OCI-LY7 (cell line): ENCODE results near the gene CDC37L1. TPM values are rescaled to one million over a fixed set of nuclear protein-coding genes. Genes with fewer than 3 reads are reported as not detected.

Experiments used
- BruUV-seq: library from RNA; stranded (reverse); fragments of 400-500 nt; replicated peaks from 2 replicates; lab custom pipeline; 2021; lab: Mats Ljungman, UMichigan
- CTCF ChIA-PET: fragments of 300-600 bp; sonication (Branson Sonifier 250); formaldehyde crosslinking; loops from one replicate; lab custom pipeline; 2022; ENCODE audit warnings: antibody characterized with exemption; ENCODE audit not compliant: unreplicated experiment; lab: Charles Lee
- POLR2A ChIA-PET: fragments of 300-600 bp; sonication (Branson Sonifier 250); formaldehyde crosslinking; loops from one replicate; lab custom pipeline; 2022; ENCODE audit warnings: antibody characterized with exemption; lab: Charles Lee
- DNase-seq: peaks from one replicate; pipeline ENCODE4 v3.0.0-alpha.2; 2015; ENCODE audit warnings: low spot score
- H2AFZ ChIP-seq: fragments of 200-600 bp; sonication (generic), shearing (Covaris generic); 2 replicates; pipeline ENCODE4 v1.6.1; 2014; ENCODE audit warnings: mild to moderate bottlenecking, antibody characterized with exemption, low read length, moderate library complexity
- H3K27ac ChIP-seq: fragments of 200-600 bp; sonication (generic); 2 replicates; pipeline ENCODE4 v1.5.1; 2014; ENCODE audit warnings: mixed run types, low read depth, mild to moderate bottlenecking, moderate library complexity, low read length, inconsistent platforms; ENCODE audit not compliant: poor library complexity, severe bottlenecking
- H3K36me3 ChIP-seq: fragments of 200-600 bp; sonication (generic); 2 replicates; pipeline ENCODE4 v1.6.1; 2014; ENCODE audit warnings: mild to moderate bottlenecking, antibody characterized with exemption, low read length, moderate library complexity, mixed read lengths; ENCODE audit not compliant: insufficient read depth
- H3K4me1 ChIP-seq: fragments of 200-600 bp; sonication (generic); 2 replicates; pipeline ENCODE4 v1.5.1; 2014; ENCODE audit warnings: mild to moderate bottlenecking, low read length; ENCODE audit not compliant: insufficient read depth, poor library complexity, severe bottlenecking
- H3K4me2 ChIP-seq: fragments of 200-600 bp; sonication (generic); 2 replicates; pipeline ENCODE4 v1.6.1; 2014; ENCODE audit warnings: mild to moderate bottlenecking, low read length
- H3K4me3 ChIP-seq: fragments of 200-600 bp; sonication (generic); 2 replicates; pipeline ENCODE4 v1.5.1; 2014; ENCODE audit warnings: mild to moderate bottlenecking, low read depth, low read length; ENCODE audit not compliant: poor library complexity, severe bottlenecking
- H3K79me2 ChIP-seq: fragments of 200-600 bp; sonication (generic); 2 replicates; pipeline ENCODE4 v1.6.1; 2016; ENCODE audit warnings: low read depth, mild to moderate bottlenecking, low read length, moderate library complexity, mixed read lengths; ENCODE audit not compliant: insufficient read depth
- H3K9me2 ChIP-seq: fragments of 200-600 bp; sonication (generic); 2 replicates; pipeline ENCODE4 v1.6.1; 2016; ENCODE audit warnings: mild to moderate bottlenecking, low read length, mixed read lengths; ENCODE audit not compliant: insufficient read depth
- H3K9me3 ChIP-seq: fragments of 200-600 bp; sonication (generic); 2 replicates; pipeline ENCODE4 v1.6.1; 2014; ENCODE audit warnings: mild to moderate bottlenecking, mixed run types, low read length, mixed read lengths
- H4K20me1 ChIP-seq: fragments of 200-600 bp; sonication (generic); 2 replicates; pipeline ENCODE4 v1.6.1; 2014; ENCODE audit warnings: mild to moderate bottlenecking, antibody characterized with exemption, low read length, moderate library complexity, mixed read lengths; ENCODE audit not compliant: insufficient read depth
- EZH2phosphoT487 ChIP-seq: fragments of 200-600 bp; sonication (generic); IDR thresholded peaks from 2 replicates; pipeline ENCODE4 v1.6.1; 2018; ENCODE audit warnings: low read depth, borderline replicate concordance, mild to moderate bottlenecking, mixed run types, antibody characterized with exemption, low read length, moderate library complexity, mixed read lengths
- intact Hi-C: fragments of 100-400 bp; cut with micrococcal nuclease; formaldehyde crosslinking; loops from one replicate; pipeline ENCODE4 v1.10.0; 2022; ENCODE audit not compliant: unreplicated experiment
- total RNA-seq, 2 experiments: library from RNA; depleted of rRNA in 1 of 2; stranded (reverse); fragments of >200 nt in 1 of 2; shearing (Covaris generic) in 1 of 2; gene quantifications; 2 replicates each; pipeline ENCODE4 v1.2.3, GENCODE V29; 2014 to 2022
- TF ChIP-seq, protein P1 (sequence below): fragments of 200-600 bp; sonication (generic); conservative IDR thresholded peaks from 2 replicates; pipeline ENCODE4 v1.5.1; 2014; ENCODE audit warnings: mild to moderate bottlenecking, antibody characterized with exemption, low read length, moderate library complexity, mixed read lengths

Gene CDC37L1
- total RNA-seq, 2 experiments from 2014 or later, result 9.3 to 11.7 TPM

DNA sequence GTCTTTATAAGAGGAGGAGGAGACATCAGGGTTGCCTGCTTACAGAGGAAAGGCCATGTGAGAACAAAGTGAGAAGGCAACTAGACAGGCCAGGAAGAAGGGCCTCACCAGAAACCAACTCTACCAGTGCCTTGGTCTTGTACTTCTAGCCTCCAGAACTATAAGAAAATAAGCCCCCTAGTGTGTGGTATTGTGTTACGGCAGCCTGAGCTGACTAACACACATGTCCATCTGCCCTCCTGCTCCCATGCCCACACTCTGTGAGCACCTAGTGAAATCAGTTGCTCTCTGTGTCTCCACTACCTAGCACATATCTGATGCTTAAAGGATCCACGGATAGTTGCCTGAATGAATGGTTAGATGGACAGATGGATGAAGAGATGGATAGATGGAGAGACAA is 54.8 kb downstream of the CDC37L1 start:
- Histone ChIP-seq H3K4me3 (no peak overlapping the region), H3K9me2 (no peaks in the 10 kb centered on the region), H3K79me2 (peaks cover 89% of the 10 kb centered on the region), H3K9me3 (no peaks in the 10 kb centered on the region), H2AFZ (no peak overlapping the region), H3K4me1 (peaks cover 9% of the 10 kb centered on the region), H3K36me3 (peaks cover 19% of the 10 kb centered on the region), H3K27ac (no peak overlapping the region), H4K20me1 (peaks cover 4% of the 10 kb centered on the region; the same call in 1 of the 2 replicates), H3K4me2 (no peak overlapping the region)
- DNase-seq, result no peak
- CTCF ChIA-PET, result no interaction called here
- no peak for TF ChIP-seq EZH2phosphoT487
- TF ChIP-seq, protein P1, sequence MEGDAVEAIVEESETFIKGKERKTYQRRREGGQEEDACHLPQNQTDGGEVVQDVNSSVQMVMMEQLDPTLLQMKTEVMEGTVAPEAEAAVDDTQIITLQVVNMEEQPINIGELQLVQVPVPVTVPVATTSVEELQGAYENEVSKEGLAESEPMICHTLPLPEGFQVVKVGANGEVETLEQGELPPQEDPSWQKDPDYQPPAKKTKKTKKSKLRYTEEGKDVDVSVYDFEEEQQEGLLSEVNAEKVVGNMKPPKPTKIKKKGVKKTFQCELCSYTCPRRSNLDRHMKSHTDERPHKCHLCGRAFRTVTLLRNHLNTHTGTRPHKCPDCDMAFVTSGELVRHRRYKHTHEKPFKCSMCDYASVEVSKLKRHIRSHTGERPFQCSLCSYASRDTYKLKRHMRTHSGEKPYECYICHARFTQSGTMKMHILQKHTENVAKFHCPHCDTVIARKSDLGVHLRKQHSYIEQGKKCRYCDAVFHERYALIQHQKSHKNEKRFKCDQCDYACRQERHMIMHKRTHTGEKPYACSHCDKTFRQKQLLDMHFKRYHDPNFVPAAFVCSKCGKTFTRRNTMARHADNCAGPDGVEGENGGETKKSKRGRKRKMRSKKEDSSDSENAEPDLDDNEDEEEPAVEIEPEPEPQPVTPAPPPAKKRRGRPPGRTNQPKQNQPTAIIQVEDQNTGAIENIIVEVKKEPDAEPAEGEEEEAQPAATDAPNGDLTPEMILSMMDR, result no peak
- BruUV-seq, result no TSS peak
- intact Hi-C loops, result no loop called here
- POLR2A ChIA-PET, result interaction anchor here (0.5 kb wide), 1 partner anchor 58 kb away, joined by 3 read pairs; no protein-coding TSS in a partner anchor

DNA sequence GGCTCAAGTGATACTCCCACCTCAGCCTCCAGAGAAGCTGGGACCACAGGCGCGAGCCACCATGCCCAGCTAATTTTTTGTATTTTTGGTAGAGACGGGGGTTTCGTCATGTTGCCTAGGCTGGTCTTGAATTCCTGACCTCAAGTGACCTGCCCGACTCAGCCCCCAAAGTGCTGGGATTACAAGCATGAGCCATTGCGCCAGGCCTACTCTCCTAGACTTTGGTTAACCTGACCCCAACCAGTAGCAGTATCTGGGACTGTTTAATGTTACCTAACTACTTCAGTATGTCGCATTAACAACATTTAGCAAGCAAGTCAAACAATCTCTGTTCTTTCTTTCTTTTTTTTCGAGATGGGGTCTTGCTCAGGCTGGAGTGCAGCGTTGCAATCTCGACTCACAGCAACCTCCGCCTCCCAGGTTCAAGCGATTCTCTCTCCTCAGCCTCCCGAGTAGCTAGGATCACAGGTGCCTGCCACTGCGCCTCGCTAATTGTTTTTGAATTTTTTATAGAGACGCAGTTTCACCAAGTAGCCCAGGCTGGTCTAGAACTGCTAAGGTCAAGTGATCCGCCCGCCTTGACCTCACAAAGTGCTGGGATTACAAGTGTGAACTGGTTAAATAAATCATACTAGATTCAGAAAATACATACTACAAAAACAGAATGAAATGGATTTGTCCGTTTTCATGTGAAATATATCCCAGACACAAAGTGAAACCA is 59.7 kb downstream of the CDC37L1 start:
- H2AFZ ChIP-seq, result no peak overlapping the region
- POLR2A ChIA-PET, result interaction anchor here (0.7 to 1.0 kb wide), 2 partner anchors 12 to 35 kb away, joined by 3 read pairs; no protein-coding TSS in a partner anchor
- no peak overlapping the region for H3K27ac ChIP-seq
- intact Hi-C loops, result no loop called here
- H3K9me2 ChIP-seq, result no peaks in the 10 kb centered on the region
- H4K20me1 ChIP-seq, result peaks cover 3% of the 10 kb centered on the region; the same call in 1 of the 2 replicates
- H3K36me3 ChIP-seq, result peaks cover 3% of the 10 kb centered on the region
- BruUV-seq, result no TSS peak
- H3K79me2 ChIP-seq, result peaks cover 57% of the 10 kb centered on the region
- DNase-seq, result no peak
- no peaks in the 10 kb centered on the region for H3K9me3 ChIP-seq
- peak overlapping the region; percentile 76 for H3K4me2 ChIP-seq
- peaks cover 23% of the 10 kb centered on the region for H3K4me1 ChIP-seq
- TF ChIP-seq EZH2phosphoT487, result no peak
- TF ChIP-seq, protein P1, result no peak
- CTCF ChIA-PET, result no interaction called here
- H3K4me3 ChIP-seq, result peak overlapping the region; percentile 86
